K562 (cell line): ENCODE measurements around the gene SEC24B.

Source experiments
- CREM ChIP-seq: IDR thresholded peaks from 2 replicates; pipeline ENCODE4 v1.6.1; 2014; ENCODE audit warnings: antibody characterized with exemption, low read depth
- HCFC1 ChIP-seq: IDR thresholded peaks from 2 replicates; pipeline ENCODE4 v1.6.1; 2012; ENCODE audit warnings: low read depth, low read length, improper control_type of control experiment
- HIVEP1 ChIP-seq: fragments of 250-450 bp; sonication (Bioruptor Pico); IDR thresholded peaks from 2 replicates; pipeline ENCODE4 v1.4.0; 2020; ENCODE audit warnings: mild to moderate bottlenecking
- KDM5B ChIP-seq: fragments of 200-600 bp; sonication (generic); IDR thresholded peaks from 2 replicates; pipeline ENCODE4 v1.6.1; 2012; ENCODE audit warnings: low read depth, mild to moderate bottlenecking, moderate library complexity, low read length, control low read depth, inconsistent platforms; ENCODE audit not compliant: insufficient replicate concordance
- LCOR ChIP-seq: sonication (generic); formaldehyde crosslinking; IDR thresholded peaks from 2 replicates; pipeline ENCODE4 v1.8.0; 2022; ENCODE audit warnings: mild to moderate bottlenecking, missing genetic modification reagents
- POLR2AphosphoS5 ChIP-seq: IDR thresholded peaks from 2 replicates; pipeline ENCODE4 v1.6.1; 2011; ENCODE audit warnings: mild to moderate bottlenecking, low read depth, low read length, moderate library complexity; ENCODE audit not compliant: control insufficient read depth, insufficient read depth
- SAP30 ChIP-seq: fragments of 200-600 bp; sonication (generic); IDR thresholded peaks from 2 replicates; pipeline ENCODE4 v1.6.1; 2012; ENCODE audit warnings: borderline replicate concordance, low read depth, mild to moderate bottlenecking, moderate library complexity, low read length, control low read depth, inconsistent platforms; ENCODE audit not compliant: insufficient read depth, poor library complexity, severe bottlenecking
- SIN3B ChIP-seq: fragments of 450-650 bp; IDR thresholded peaks from 2 replicates; pipeline ENCODE4 v1.6.1; 2017; ENCODE audit warnings: low read depth, mild to moderate bottlenecking, moderate library complexity
- SP1 ChIP-seq: sonication (generic); formaldehyde crosslinking; IDR thresholded peaks from 2 replicates; pipeline ENCODE4 v1.8.1; 2022; ENCODE audit warnings: mild to moderate bottlenecking, missing genetic modification reagents
- SREBF2 ChIP-seq: sonication (generic); formaldehyde crosslinking; IDR thresholded peaks from 2 replicates; pipeline ENCODE4 v1.4.0; 2020; ENCODE audit warnings: mild to moderate bottlenecking, missing genetic modification reagents
- ZNF717 ChIP-seq: fragments of 250-450 bp; sonication (Bioruptor Pico); IDR thresholded peaks from 2 replicates; pipeline ENCODE4 v1.5.0; 2021
- TF ChIP-seq, protein P1 (sequence below), 3 experiments: IDR thresholded peaks in 2 of 3; conservative IDR thresholded peaks in 1 of 3; 2 replicates each; pipeline ENCODE4 v1.5.1; 2011 to 2012; ENCODE audit warnings: low read length in 3 of 3, mild to moderate bottlenecking in 3 of 3, control low read depth in 2 of 3, improper control_type of control experiment in 1 of 3, inconsistent platforms in 1 of 3, low read depth in 1 of 3, mixed read lengths in 1 of 3, moderate library complexity in 1 of 3; ENCODE audit not compliant: insufficient read depth in 2 of 3
- TF ChIP-seq, protein P2 (sequence below): IDR thresholded peaks from 3 replicates; pipeline ENCODE4 v1.6.1; 2011; ENCODE audit warnings: borderline replicate concordance, mild to moderate bottlenecking, moderate library complexity; ENCODE audit not compliant: insufficient read length; ENCODE audit errors: extremely low read depth

DNA sequence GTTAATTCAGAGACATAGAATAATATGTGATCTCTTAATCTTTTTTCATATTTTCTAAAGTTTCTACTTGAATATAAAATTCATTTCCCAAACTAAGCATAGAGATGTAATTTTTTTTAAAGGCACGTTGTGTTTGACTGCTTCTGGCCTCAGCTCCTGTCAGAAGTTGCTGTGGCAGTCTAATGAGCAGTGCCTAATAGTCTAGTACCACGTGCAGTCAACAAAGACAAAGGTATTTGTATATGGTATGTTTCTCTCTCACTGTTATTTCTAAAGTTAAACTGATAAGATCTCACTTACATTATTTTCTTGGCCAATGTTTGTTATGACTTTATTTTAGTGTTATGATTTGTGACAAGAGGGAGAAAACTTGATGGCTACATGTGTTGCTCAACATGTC is 77.8 kb downstream of the SEC24B start:
- TF ChIP-seq LCOR (CRISPR knock-in tag) (no peak), SP1 (CRISPR knock-in tag) (no peak), SAP30 (no peak), POLR2AphosphoS5 (no peak), SREBF2 (CRISPR knock-in tag) (no peak), HIVEP1 (CRISPR knock-in tag) (no peak), KDM5B (no peak), ZNF717 (no peak), SIN3B (no peak), HCFC1 (no peak), CREM (no peak)
- TF ChIP-seq, protein P1, sequence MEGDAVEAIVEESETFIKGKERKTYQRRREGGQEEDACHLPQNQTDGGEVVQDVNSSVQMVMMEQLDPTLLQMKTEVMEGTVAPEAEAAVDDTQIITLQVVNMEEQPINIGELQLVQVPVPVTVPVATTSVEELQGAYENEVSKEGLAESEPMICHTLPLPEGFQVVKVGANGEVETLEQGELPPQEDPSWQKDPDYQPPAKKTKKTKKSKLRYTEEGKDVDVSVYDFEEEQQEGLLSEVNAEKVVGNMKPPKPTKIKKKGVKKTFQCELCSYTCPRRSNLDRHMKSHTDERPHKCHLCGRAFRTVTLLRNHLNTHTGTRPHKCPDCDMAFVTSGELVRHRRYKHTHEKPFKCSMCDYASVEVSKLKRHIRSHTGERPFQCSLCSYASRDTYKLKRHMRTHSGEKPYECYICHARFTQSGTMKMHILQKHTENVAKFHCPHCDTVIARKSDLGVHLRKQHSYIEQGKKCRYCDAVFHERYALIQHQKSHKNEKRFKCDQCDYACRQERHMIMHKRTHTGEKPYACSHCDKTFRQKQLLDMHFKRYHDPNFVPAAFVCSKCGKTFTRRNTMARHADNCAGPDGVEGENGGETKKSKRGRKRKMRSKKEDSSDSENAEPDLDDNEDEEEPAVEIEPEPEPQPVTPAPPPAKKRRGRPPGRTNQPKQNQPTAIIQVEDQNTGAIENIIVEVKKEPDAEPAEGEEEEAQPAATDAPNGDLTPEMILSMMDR (IDR thresholded peaks at IDR 0.05 in 2 of 3, conservative IDR thresholded peaks at IDR 0.05 in 1 of 3; ENCODE audit: insufficient read depth in 2 of 3, low read depth in 1 of 3, low read length in 3 of 3): no peak
- TF ChIP-seq, protein P2, sequence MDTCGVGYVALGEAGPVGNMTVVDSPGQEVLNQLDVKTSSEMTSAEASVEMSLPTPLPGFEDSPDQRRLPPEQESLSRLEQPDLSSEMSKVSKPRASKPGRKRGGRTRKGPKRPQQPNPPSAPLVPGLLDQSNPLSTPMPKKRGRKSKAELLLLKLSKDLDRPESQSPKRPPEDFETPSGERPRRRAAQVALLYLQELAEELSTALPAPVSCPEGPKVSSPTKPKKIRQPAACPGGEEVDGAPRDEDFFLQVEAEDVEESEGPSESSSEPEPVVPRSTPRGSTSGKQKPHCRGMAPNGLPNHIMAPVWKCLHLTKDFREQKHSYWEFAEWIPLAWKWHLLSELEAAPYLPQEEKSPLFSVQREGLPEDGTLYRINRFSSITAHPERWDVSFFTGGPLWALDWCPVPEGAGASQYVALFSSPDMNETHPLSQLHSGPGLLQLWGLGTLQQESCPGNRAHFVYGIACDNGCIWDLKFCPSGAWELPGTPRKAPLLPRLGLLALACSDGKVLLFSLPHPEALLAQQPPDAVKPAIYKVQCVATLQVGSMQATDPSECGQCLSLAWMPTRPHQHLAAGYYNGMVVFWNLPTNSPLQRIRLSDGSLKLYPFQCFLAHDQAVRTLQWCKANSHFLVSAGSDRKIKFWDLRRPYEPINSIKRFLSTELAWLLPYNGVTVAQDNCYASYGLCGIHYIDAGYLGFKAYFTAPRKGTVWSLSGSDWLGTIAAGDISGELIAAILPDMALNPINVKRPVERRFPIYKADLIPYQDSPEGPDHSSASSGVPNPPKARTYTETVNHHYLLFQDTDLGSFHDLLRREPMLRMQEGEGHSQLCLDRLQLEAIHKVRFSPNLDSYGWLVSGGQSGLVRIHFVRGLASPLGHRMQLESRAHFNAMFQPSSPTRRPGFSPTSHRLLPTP: no peak
